ENCODE data around the gene JMJD6. TPM values are rescaled to one million over a fixed set of nuclear protein-coding genes. Genes with fewer than 3 reads are reported as not detected.

Gene JMJD6
- total RNA-seq, 1 experiment from 2014 or later: 28.9 TPM

GRCh38 chr17:76738468-76738850, 12.1 kb upstream of the JMJD6 start:
- Histone ChIP-seq H3K4me1 (ENCODE audit: insufficient read depth, low read length) (no peaks in the 10 kb centered on the region), H3K56ac (ENCODE audit: insufficient read length, low read depth, low read length) (no peak overlapping the region), H2BK5ac (ENCODE audit: insufficient read length, low read length) (no peak overlapping the region), H3K23ac (ENCODE audit: insufficient read length, low read depth, low read length) (no peak overlapping the region), H3K27me3 (ENCODE audit: insufficient read depth, low read length) (no peaks in the 10 kb centered on the region), H4K20me1 (ENCODE audit: control insufficient read depth, insufficient read depth, insufficient read length) (no peaks in the 10 kb centered on the region), H3K27ac (ENCODE audit: insufficient read length, low read depth, low read length) (no peak overlapping the region), H3K9ac (ENCODE audit: extremely low read depth, insufficient read length, low read length) (peak overlapping the region; percentile 17), H4K8ac (replicated peaks; ENCODE audit: insufficient read length, low read depth, low read length) (no peak overlapping the region), H2BK12ac (ENCODE audit: insufficient read length, low read depth, low read length) (no peak overlapping the region), H2BK120ac (ENCODE audit: low read depth, low read length, poor library complexity, severe bottlenecking) (no peak overlapping the region), H3K23me2 (ENCODE audit: insufficient read length, low read depth, low read length, poor library complexity, severe bottlenecking) (no peaks in the 10 kb centered on the region), H2AFZ (ENCODE audit: low read length) (no peak overlapping the region), H2AK5ac (ENCODE audit: insufficient read length, low read length) (no peak overlapping the region), H2BK20ac (ENCODE audit: low read depth, low read length, poor library complexity, severe bottlenecking) (no peak overlapping the region), H4K5ac (ENCODE audit: insufficient read length, low read depth, low read length) (no peak overlapping the region), H3T11ph (ENCODE audit: low read length) (no peak overlapping the region), H3K4ac (ENCODE audit: low read depth, low read length) (no peak overlapping the region), H3K18ac (ENCODE audit: insufficient read length, low read depth, low read length) (no peak overlapping the region), H2BK15ac (ENCODE audit: low read depth, low read length) (no peak overlapping the region), H3K9me3 (ENCODE audit: control insufficient read depth, low read depth, low read length) (no peaks in the 10 kb centered on the region), H4K91ac (ENCODE audit: insufficient read length, low read depth, low read length) (no peak overlapping the region), H3K79me2 (ENCODE audit: insufficient read depth, low read length) (peaks cover 17% of the 10 kb centered on the region; the same call in 1 of the 2 replicates), H3K79me1 (ENCODE audit: insufficient read depth, low read depth, low read length, poor library complexity, severe bottlenecking) (no peaks in the 10 kb centered on the region), H3K14ac (ENCODE audit: insufficient read depth, low read length) (no peak overlapping the region), H3K4me2 (ENCODE audit: insufficient read depth, insufficient read length, low read length) (peak overlapping the region; percentile 57)
- TF ChIP-seq CTCF (conservative IDR thresholded peaks at IDR 0.05): no peak
- DNase-seq: no peak
- H3K36me3 Mint-ChIP-seq (ENCODE audit: insufficient read depth in 1 of 3, low read depth in 3 of 3): peaks cover 34 to 52% (median 37%) of the 10 kb centered on the region in 3 experiments
- peaks cover 24 to 34% of the 10 kb centered on the region in 2 experiments for H3K4me1 Mint-ChIP-seq
- peaks cover 3 to 7% of the 10 kb centered on the region in 2 experiments; a peak in 2 of 5 replicates for H3K9me3 Mint-ChIP-seq
- H3K27ac Mint-ChIP-seq: peak overlapping the region; percentile 93 to 97 (median 94); a peak in 5 of 7 replicates
- peak overlapping the region; percentile 95 to 99 for H3K4me3 Mint-ChIP-seq
- WGBS (ENCODE audit: extremely low coverage, insufficient read length, low lambda C conversion rate): no CpG with 5 or more reads among the region's 7 CpGs
- peaks cover 2% of the 10 kb centered on the region for H3K27me3 Mint-ChIP-seq (ENCODE audit: low read depth)

Data from H9 (cell line).